Gastroesophageal sphincter (tissue), 3 donors: ENCODE results near the gene GPX7.

Source experiments
- EP300 ChIP-seq: sonication (generic); formaldehyde crosslinking; IDR thresholded peaks from one replicate; pipeline ENCODE4 v1.6.1; 2017; ENCODE audit warnings: antibody characterized with exemption, mild to moderate bottlenecking
- POLR2A ChIP-seq, 2 donors: fragments of 450-650 bp; IDR thresholded peaks; one replicate each; pipeline ENCODE4 v1.6.1; 2017; ENCODE audit warnings: antibody characterized with exemption in 2 of 2, mild to moderate bottlenecking in 2 of 2, moderate library complexity in 1 of 2
- POLR2AphosphoS5 ChIP-seq: sonication (generic); formaldehyde crosslinking; IDR thresholded peaks from one replicate; pipeline ENCODE4 v1.6.1; 2017; ENCODE audit warnings: antibody characterized with exemption
- TF ChIP-seq, protein P1 (sequence below), 4 experiments: fragments of 200-600 bp in 2 of 4; fragments of 450-650 bp in 2 of 4; sonication (generic) in 1 of 4; IDR thresholded peaks; one replicate each; pipeline ENCODE4 v1.5.1; 2017 to 2019; ENCODE audit warnings: antibody characterized with exemption in 4 of 4, mild to moderate bottlenecking in 2 of 4, moderate library complexity in 2 of 4

- TF ChIP-seq, protein P1, sequence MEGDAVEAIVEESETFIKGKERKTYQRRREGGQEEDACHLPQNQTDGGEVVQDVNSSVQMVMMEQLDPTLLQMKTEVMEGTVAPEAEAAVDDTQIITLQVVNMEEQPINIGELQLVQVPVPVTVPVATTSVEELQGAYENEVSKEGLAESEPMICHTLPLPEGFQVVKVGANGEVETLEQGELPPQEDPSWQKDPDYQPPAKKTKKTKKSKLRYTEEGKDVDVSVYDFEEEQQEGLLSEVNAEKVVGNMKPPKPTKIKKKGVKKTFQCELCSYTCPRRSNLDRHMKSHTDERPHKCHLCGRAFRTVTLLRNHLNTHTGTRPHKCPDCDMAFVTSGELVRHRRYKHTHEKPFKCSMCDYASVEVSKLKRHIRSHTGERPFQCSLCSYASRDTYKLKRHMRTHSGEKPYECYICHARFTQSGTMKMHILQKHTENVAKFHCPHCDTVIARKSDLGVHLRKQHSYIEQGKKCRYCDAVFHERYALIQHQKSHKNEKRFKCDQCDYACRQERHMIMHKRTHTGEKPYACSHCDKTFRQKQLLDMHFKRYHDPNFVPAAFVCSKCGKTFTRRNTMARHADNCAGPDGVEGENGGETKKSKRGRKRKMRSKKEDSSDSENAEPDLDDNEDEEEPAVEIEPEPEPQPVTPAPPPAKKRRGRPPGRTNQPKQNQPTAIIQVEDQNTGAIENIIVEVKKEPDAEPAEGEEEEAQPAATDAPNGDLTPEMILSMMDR (IDR thresholded peaks at IDR 0.05): no peak
- TF ChIP-seq EP300 (no peak), POLR2A (IDR thresholded peaks at IDR 0.05) (no peak), POLR2AphosphoS5 (no peak)
These were observed 12.5 kb downstream of the GPX7 start for GRCh38 chr1:52614671-52615070.
